Astrocyte (in vitro differentiated cells and primary cell): ENCODE data around the gene LYPD6B. TPM values are rescaled to one million over a fixed set of nuclear protein-coding genes. Genes with fewer than 3 reads are reported as not detected.

Experiments
- DNase-seq: peaks from one replicate; pipeline ENCODE4 v3.0.0-alpha.2; 2010; ENCODE audit warnings: low read depth
- FAIRE-seq: peaks from 2 replicates; lab custom pipeline; 2011; peaks lifted over from hg19 to GRCh38; lab: Jason Lieb, UNC
- H2AFZ ChIP-seq: 2 replicates; pipeline ENCODE4 v1.6.0; 2012; ENCODE audit warnings: low read depth, low read length, inconsistent platforms
- H3K27ac ChIP-seq: 2 replicates; pipeline ENCODE4 v1.5.1; 2011; ENCODE audit warnings: low read depth, low read length, inconsistent platforms
- H3K27me3 ChIP-seq: 2 replicates; pipeline ENCODE4 v1.6.0; 2011; ENCODE audit warnings: low read length, inconsistent platforms; ENCODE audit not compliant: insufficient read depth
- H3K36me3 ChIP-seq: 2 replicates; pipeline ENCODE4 v1.5.1; 2011; ENCODE audit warnings: low read length, inconsistent platforms; ENCODE audit not compliant: insufficient read depth
- H3K4me1 ChIP-seq: 2 replicates; pipeline ENCODE4 v1.5.1; 2011; ENCODE audit warnings: low read length, inconsistent platforms; ENCODE audit not compliant: insufficient read depth
- H3K4me2 ChIP-seq: 2 replicates; pipeline ENCODE4 v1.6.0; 2012; ENCODE audit warnings: low read length, inconsistent platforms
- H3K4me3 ChIP-seq: 2 replicates; pipeline ENCODE4 v1.5.1; 2011; ENCODE audit warnings: low read depth, mild to moderate bottlenecking, low read length, inconsistent platforms; ENCODE audit not compliant: insufficient read depth
- H3K79me2 ChIP-seq: 2 replicates; pipeline ENCODE4 v1.6.0; 2012; ENCODE audit warnings: mild to moderate bottlenecking, low read length, inconsistent platforms; ENCODE audit not compliant: insufficient read depth
- H3K9ac ChIP-seq: 2 replicates; pipeline ENCODE4 v1.6.0; 2012; ENCODE audit warnings: mild to moderate bottlenecking, low read length, inconsistent platforms
- H3K9me3 ChIP-seq: 2 replicates; pipeline ENCODE4 v1.5.1; 2012; ENCODE audit warnings: low read depth, mild to moderate bottlenecking, low read length, inconsistent platforms; ENCODE audit not compliant: insufficient read depth
- H4K20me1 ChIP-seq: 2 replicates; pipeline ENCODE4 v1.6.0; 2012; ENCODE audit warnings: low read length, inconsistent platforms; ENCODE audit not compliant: insufficient read depth
- H3K27ac Mint-ChIP-seq: one replicate; pipeline ENCODE4 v1.8.0; 2021; ENCODE audit warnings: mild to moderate bottlenecking, mixed read lengths; ENCODE audit not compliant: unreplicated experiment
- H3K27me3 Mint-ChIP-seq: one replicate; pipeline ENCODE4 v1.8.0; 2021; ENCODE audit warnings: low read depth, mixed read lengths; ENCODE audit not compliant: unreplicated experiment
- H3K36me3 Mint-ChIP-seq: one replicate; pipeline ENCODE4 v1.8.0; 2021; ENCODE audit warnings: low read depth, mixed read lengths; ENCODE audit not compliant: unreplicated experiment
- H3K4me1 Mint-ChIP-seq: one replicate; pipeline ENCODE4 v1.8.0; 2021; ENCODE audit warnings: low read depth, mixed read lengths; ENCODE audit not compliant: unreplicated experiment
- H3K4me3 Mint-ChIP-seq: one replicate; pipeline ENCODE4 v1.8.0; 2021; ENCODE audit warnings: mild to moderate bottlenecking, moderate library complexity, mixed read lengths; ENCODE audit not compliant: unreplicated experiment
- H3K9me3 Mint-ChIP-seq: one replicate; pipeline ENCODE4 v1.8.0; 2021; ENCODE audit warnings: mild to moderate bottlenecking, mixed read lengths; ENCODE audit not compliant: unreplicated experiment
- CTCF ChIP-seq: IDR thresholded peaks from 2 replicates; pipeline ENCODE4 v1.5.1; 2011; ENCODE audit warnings: low read depth, mild to moderate bottlenecking, inconsistent platforms, low read length, moderate library complexity; ENCODE audit not compliant: insufficient read depth
- EZH2 ChIP-seq: IDR thresholded peaks from 2 replicates; pipeline ENCODE4 v1.6.1; 2012; ENCODE audit warnings: mild to moderate bottlenecking, low read length, inconsistent platforms; ENCODE audit not compliant: insufficient read depth
- total RNA-seq: library from RNA; stranded (reverse); gene quantifications from 2 replicates; pipeline ENCODE4 v1.2.1, GENCODE V29; 2021

LYPD6B gene
- total RNA-seq, 1 donor from 2014 or later, result 1.2 TPM

- no peaks in the 10 kb centered on the region for H3K27me3 Mint-ChIP-seq
- TF ChIP-seq EZH2, result no peak
- no peak for TF ChIP-seq CTCF
- H3K9me3 Mint-ChIP-seq, result no peaks in the 10 kb centered on the region
- no peaks in the 10 kb centered on the region for H4K20me1 ChIP-seq
- DNase-seq (no peak), FAIRE-seq (no peak)
- no peaks in the 10 kb centered on the region for H3K9me3 ChIP-seq
- H2AFZ ChIP-seq, result no peak overlapping the region
- no peak overlapping the region for H3K9ac ChIP-seq
- no peaks in the 10 kb centered on the region for H3K79me2 ChIP-seq
- no peak overlapping the region for H3K4me3 Mint-ChIP-seq
- no peak overlapping the region for H3K27ac ChIP-seq
- no peak overlapping the region for H3K4me3 ChIP-seq
- H3K36me3 ChIP-seq, result no peaks in the 10 kb centered on the region
- no peaks in the 10 kb centered on the region for H3K27me3 ChIP-seq
- peaks cover 12% of the 10 kb centered on the region for H3K4me1 Mint-ChIP-seq
- H3K36me3 Mint-ChIP-seq, result no peaks in the 10 kb centered on the region
- H3K4me2 ChIP-seq, result no peak overlapping the region
- H3K27ac Mint-ChIP-seq, result no peak overlapping the region
- no peaks in the 10 kb centered on the region for H3K4me1 ChIP-seq
Observed at GRCh38 chr2:149132901-149133300, 94.4 kb downstream of the LYPD6B start.

GRCh38 chr2:149134335-149134923 lies 95.9 kb downstream of the LYPD6B start:
- TF ChIP-seq CTCF, result no peak
- no peak for TF ChIP-seq EZH2
- no peaks in the 10 kb centered on the region for H3K36me3 Mint-ChIP-seq
- no peak overlapping the region for H3K4me3 Mint-ChIP-seq
- no peak overlapping the region for H3K27ac Mint-ChIP-seq
- Histone ChIP-seq H3K27ac (no peak overlapping the region), H3K79me2 (no peaks in the 10 kb centered on the region), H3K4me3 (no peak overlapping the region), H2AFZ (no peak overlapping the region), H3K36me3 (no peaks in the 10 kb centered on the region), H3K27me3 (no peaks in the 10 kb centered on the region), H3K9me3 (no peaks in the 10 kb centered on the region), H3K4me1 (no peaks in the 10 kb centered on the region), H3K9ac (no peak overlapping the region), H3K4me2 (no peak overlapping the region), H4K20me1 (no peaks in the 10 kb centered on the region)
- peaks cover 10% of the 10 kb centered on the region for H3K4me1 Mint-ChIP-seq
- no peak for DNase-seq
- no peak for FAIRE-seq
- H3K27me3 Mint-ChIP-seq, result peaks cover 2% of the 10 kb centered on the region
- H3K9me3 Mint-ChIP-seq, result no peaks in the 10 kb centered on the region

- no peaks in the 10 kb centered on the region for H3K36me3 Mint-ChIP-seq
- DNase-seq (no peak), FAIRE-seq (no peak)
- Histone ChIP-seq H3K4me3 (no peak overlapping the region), H3K9me3 (no peaks in the 10 kb centered on the region), H2AFZ (no peak overlapping the region), H4K20me1 (no peaks in the 10 kb centered on the region), H3K79me2 (no peaks in the 10 kb centered on the region), H3K36me3 (no peaks in the 10 kb centered on the region), H3K27ac (no peak overlapping the region), H3K27me3 (no peaks in the 10 kb centered on the region), H3K4me2 (no peak overlapping the region), H3K4me1 (no peaks in the 10 kb centered on the region), H3K9ac (no peak overlapping the region)
- H3K27ac Mint-ChIP-seq, result no peak overlapping the region
- peaks cover 2% of the 10 kb centered on the region for H3K27me3 Mint-ChIP-seq
- H3K9me3 Mint-ChIP-seq, result peaks cover 2% of the 10 kb centered on the region
- TF ChIP-seq EZH2 (no peak), CTCF (no peak)
- H3K4me3 Mint-ChIP-seq, result no peak overlapping the region
- H3K4me1 Mint-ChIP-seq, result peaks cover 9% of the 10 kb centered on the region
Observed at GRCh38 chr2:149136111-149136510, 97.6 kb downstream of the LYPD6B start.
